ENCODE results near the gene IGFBP1. TPM values are rescaled to one million over a fixed set of nuclear protein-coding genes. Genes with fewer than 3 reads are reported as not detected.

IGFBP1 gene
- total and polyA plus RNA-seq, 9 of the 15 experiments (the other 6 are each of a cell fraction or from before 2014, with no cell fraction given), result not detected

- Histone ChIP-seq H3K9me1 (ENCODE audit: control insufficient read depth, insufficient read depth, low read length) (no peaks in the 10 kb centered on the region), H3K36me3 (ENCODE audit: control insufficient read depth, insufficient read depth, low read length) (no peaks in the 10 kb centered on the region), H3K4me1 (replicated peaks in 1 of 2; ENCODE audit: control insufficient read depth in 2 of 2, insufficient read depth in 2 of 2, low read length in 2 of 2) (peaks cover 0 to 6% of the 10 kb centered on the region in 2 experiments; a peak in 2 of 5 replicates), H3K27me3 (ENCODE audit: control insufficient read depth in 2 of 2, insufficient read depth in 2 of 2, low read length in 2 of 2) (peaks cover 7 to 30% of the 10 kb centered on the region in 2 experiments; a peak in 4 of 5 replicates), H3K9ac (ENCODE audit: insufficient read depth in 1 of 2, low read depth in 2 of 2, low read length in 2 of 2) (no peak overlapping the region), H2AFZ (ENCODE audit: low read depth, low read length) (no peak overlapping the region), H3K9me3 (replicated peaks; ENCODE audit: control insufficient read depth, insufficient read depth, low read depth, low read length) (no peaks in the 10 kb centered on the region), H4K20me1 (replicated peaks; ENCODE audit: control insufficient read depth, insufficient read depth, low read length) (no peaks in the 10 kb centered on the region), H3K79me2 (ENCODE audit: control insufficient read depth, insufficient read depth, low read length) (no peaks in the 10 kb centered on the region), H3K4me3 (no peak overlapping the region), H3K27ac (ENCODE audit: extremely low read depth, low read depth, low read length) (no peak overlapping the region), H3K4me2 (ENCODE audit: insufficient read depth, low read length) (no peak overlapping the region)
- no peak for FAIRE-seq
- no peak for ATAC-seq
- BruUV-seq (replicated peaks), result no TSS peak
- intact Hi-C loops (cut with micrococcal nuclease) (no loop called here), in situ Hi-C loops (cut with MboI) (no loop called here)
- POLR2A ChIA-PET, result no interaction called here
- no peak for TF ChIP-seq MYC (IDR thresholded peaks at IDR 0.05; ENCODE audit: low read depth, low read length)
- no peak for TF ChIP-seq MYC (CRISPR knock-in tag; IDR thresholded peaks at IDR 0.05; ENCODE audit: borderline replicate concordance, low read depth)
- no peak for TF ChIP-seq PATZ1 (CRISPR knock-in tag; IDR thresholded peaks at IDR 0.05; ENCODE audit: borderline replicate concordance)
- TF ChIP-seq HCFC1 (IDR thresholded peaks at IDR 0.05; ENCODE audit: low read depth, low read length), result no peak
- TF ChIP-seq HMGXB4 (CRISPR knock-in tag; IDR thresholded peaks at IDR 0.05), result no peak
- TF ChIP-seq ZNF707 (CRISPR knock-in tag; conservative IDR thresholded peaks at IDR 0.05), result no peak
- no peak for TF ChIP-seq THRA (IDR thresholded peaks at IDR 0.05)
- TF ChIP-seq RFX7 (CRISPR knock-in tag; IDR thresholded peaks at IDR 0.05), result no peak
- TF ChIP-seq CTCFL (IDR thresholded peaks at IDR 0.05; ENCODE audit: borderline replicate concordance, insufficient read depth, low read depth, low read length, poor library complexity, severe bottlenecking), result no peak
- no peak for TF ChIP-seq HBP1 (CRISPR knock-in tag; IDR thresholded peaks at IDR 0.05)
- TF ChIP-seq RNF2 (IDR thresholded peaks at IDR 0.05), result no peak
- CTCF ChIA-PET (ENCODE audit: low intra/inter-chr PET ratio), result no interaction called here
- DNase-seq (ENCODE audit: extremely low read depth in 1 of 4, low spot score in 3 of 4), result no peak
- 0% methylated on average over 6 of the region's 6 CpGs for WGBS (ENCODE audit: insufficient coverage, low coverage, missing lambda C conversion rate)
These were observed 4.2 kb downstream of the IGFBP1 start for GRCh38 chr7:45892407-45893035.

All from K562 (cell line).